HG03280 (cell line): ENCODE measurements around the gene PDZRN4.

ENCODE experiments used
- ATAC-seq: cut with Tn5 transposase; IDR thresholded peaks from one replicate; pipeline ENCODE4 v1.9.1; 2021; ENCODE audit warnings: mild to moderate bottlenecking, moderate library complexity; ENCODE audit not compliant: unreplicated experiment

PDZRN4 gene

DNA sequence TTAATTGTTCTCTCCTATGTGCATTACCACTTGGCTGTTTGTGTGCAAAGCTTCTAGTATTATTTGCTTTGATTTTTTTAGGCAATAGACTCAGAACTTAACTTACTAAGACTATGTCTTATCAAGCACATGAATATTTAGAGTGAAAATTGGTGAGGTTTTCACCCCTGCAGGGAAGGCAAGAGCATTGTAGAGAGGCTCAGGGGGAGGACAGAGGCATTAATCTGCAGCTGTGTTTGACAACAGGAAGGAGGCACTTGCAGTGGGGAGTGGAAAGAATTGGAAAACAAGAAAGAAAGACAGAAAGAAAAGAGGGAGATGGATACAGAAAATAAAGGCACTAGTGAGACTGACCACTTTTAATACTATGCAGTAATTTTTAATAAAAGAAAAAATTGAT is 431.6 kb downstream of the PDZRN4 start:
- ATAC-seq, result no peak

DNA sequence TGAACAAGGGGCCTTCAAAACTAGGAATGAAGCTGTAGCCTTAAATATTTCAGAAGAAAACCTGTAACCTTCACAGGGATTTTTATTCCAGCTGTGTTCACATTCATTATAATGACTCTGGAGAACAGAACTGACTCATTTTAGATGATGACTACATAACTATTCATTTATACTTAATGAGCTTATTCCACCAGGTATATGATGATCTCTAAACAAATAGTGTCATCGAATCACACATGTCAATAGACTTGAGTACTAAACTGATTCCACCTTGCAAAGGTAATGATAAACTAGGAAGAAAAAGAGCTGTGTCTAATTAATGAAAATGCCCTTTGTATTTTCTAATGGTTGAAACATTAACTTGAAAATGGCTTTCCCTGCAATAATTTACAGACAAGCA is 433.2 kb downstream of the PDZRN4 start:
- no peak for ATAC-seq
